HepG2 (cell line): ENCODE results near the gene OAS2. TPM values are rescaled to one million over a fixed set of nuclear protein-coding genes. Genes with fewer than 3 reads are reported as not detected.
A peak's percentile ranks its signal among the peaks of the same experiment; 100 is the strongest.

Source experiments
- ATAD3A ChIP-seq: sonication (generic); formaldehyde crosslinking; IDR thresholded peaks from 2 replicates; pipeline ENCODE4 v1.4.0; 2020; ENCODE audit warnings: missing genetic modification reagents
- GABPB1 ChIP-seq: IDR thresholded peaks from 2 replicates; pipeline ENCODE4 v1.6.1; 2016; ENCODE audit warnings: mild to moderate bottlenecking, missing genetic modification reagents, moderate library complexity, missing compliant biosample characterization
- IKZF4 ChIP-seq: sonication (generic); formaldehyde crosslinking; IDR thresholded peaks from 2 replicates; pipeline ENCODE4 v1.5.1; 2020; ENCODE audit warnings: borderline replicate concordance, mild to moderate bottlenecking, low read depth, missing genetic modification reagents; ENCODE audit errors: not compliant biosample characterization
- IRF9 ChIP-seq: sonication (generic); formaldehyde crosslinking; IDR thresholded peaks from 2 replicates; pipeline ENCODE4 v1.8.0; 2022; ENCODE audit warnings: missing genetic modification reagents, mild to moderate bottlenecking, borderline replicate concordance
- MAFG ChIP-seq: sonication (generic); formaldehyde crosslinking; IDR thresholded peaks from 2 replicates; pipeline ENCODE4 v1.5.1; 2020; ENCODE audit warnings: mild to moderate bottlenecking, missing genetic modification reagents
- MIER3 ChIP-seq: IDR thresholded peaks from 2 replicates; pipeline ENCODE4 v1.6.1; 2016; ENCODE audit warnings: missing compliant biosample characterization, borderline replicate concordance
- NCOR1 ChIP-seq: fragments of 200-600 bp; sonication (generic); IDR thresholded peaks from 2 replicates; pipeline ENCODE4 v1.7.0; 2017; ENCODE audit warnings: antibody characterized with exemption, low read length, borderline replicate concordance
- SKI ChIP-seq: fragments of 450-650 bp; IDR thresholded peaks from one replicate; pipeline ENCODE4 v1.6.1; 2018; ENCODE audit warnings: mild to moderate bottlenecking; ENCODE audit not compliant: partially characterized antibody
- TCF12 ChIP-seq, 2 experiments: fragments of 450-650 bp in 1 of 2; sonication (generic) in 1 of 2; formaldehyde crosslinking in 1 of 2; IDR thresholded peaks; 2 replicates each; pipeline versions ENCODE4 v1.6.1 to v1.8.0; 2017 to 2022; ENCODE audit warnings: antibody characterized with exemption in 1 of 2, mild to moderate bottlenecking in 1 of 2, missing genetic modification reagents in 1 of 2, moderate library complexity in 1 of 2
- TFDP1 ChIP-seq: IDR thresholded peaks from 2 replicates; pipeline ENCODE4 v1.6.1; 2016; ENCODE audit warnings: missing compliant biosample characterization, missing genetic modification reagents, borderline replicate concordance
- UBTF ChIP-seq: sonication (generic); formaldehyde crosslinking; IDR thresholded peaks from 2 replicates; pipeline ENCODE4 v1.4.0; 2020; ENCODE audit warnings: mild to moderate bottlenecking, missing genetic modification reagents
- ZNF12 ChIP-seq: sonication (generic); formaldehyde crosslinking; IDR thresholded peaks from 2 replicates; pipeline ENCODE4 v1.5.0; 2020; ENCODE audit warnings: missing genetic modification reagents
- ZNF564 ChIP-seq: sonication (generic); formaldehyde crosslinking; IDR thresholded peaks from 2 replicates; pipeline ENCODE4 v1.8.1; 2023; ENCODE audit warnings: mild to moderate bottlenecking, missing genetic modification reagents
- ZNF878 ChIP-seq: sonication (generic); formaldehyde crosslinking; IDR thresholded peaks from 2 replicates; pipeline ENCODE4 v1.8.1; 2023; ENCODE audit warnings: mild to moderate bottlenecking, missing genetic modification reagents, moderate library complexity
- polyA plus RNA-seq, 8 experiments: library from polyadenylated mRNA; depleted of rRNA in 3 of 8; stranded (reverse) in 7 of 8; unstranded in 1 of 8; fragments of >200 nt; fragmentation: Illumina TruSeq in 4 of 8; extraction: Trizol in 4 of 8; gene quantifications; 2 replicates each; pipeline versions ENCODE4 v1.2.1 to v1.2.3, GENCODE V29; 2011 to 2016; ENCODE audit warnings: low read depth in 4 of 8, missing spikeins in 1 of 8, mixed read lengths in 1 of 8; ENCODE audit not compliant: insufficient read depth in 1 of 8
- total RNA-seq, 5 experiments: library from RNA; depleted of rRNA; stranded (reverse); fragments of >200 nt; fragmentation: Illumina TruSeq; extraction: Trizol; gene quantifications; 2 replicates each; pipeline ENCODE4 v1.2.3, GENCODE V29; 2016; ENCODE audit warnings: low read depth in 1 of 5
- TF ChIP-seq, protein P1 (sequence below): sonication (generic); formaldehyde crosslinking; IDR thresholded peaks from 2 replicates; pipeline ENCODE4 v1.4.0; 2020; ENCODE audit warnings: missing genetic modification reagents
- TF ChIP-seq, protein P2 (sequence below): IDR thresholded peaks from 2 replicates; pipeline ENCODE4 v1.6.1; 2016; ENCODE audit warnings: missing genetic modification reagents, missing compliant biosample characterization

The OAS2 gene
- total and polyA plus RNA-seq, 2 of the 13 experiments (the other 11 are each of a cell fraction or from before 2014, with no cell fraction given) = 0.05 to 0.24 TPM

- peak; percentile 32 for TF ChIP-seq SKI
- no peak; the same call in 1 of the 2 replicates for TF ChIP-seq ZNF564 (CRISPR knock-in tag)
- peak; percentile 39; the same call in 1 of the 2 replicates for TF ChIP-seq MIER3
- TF ChIP-seq ATAD3A (CRISPR knock-in tag) = no peak
- no peak for TF ChIP-seq MAFG
- no peak; the same call in 1 of the 2 replicates for TF ChIP-seq IRF9 (CRISPR knock-in tag)
- TF ChIP-seq UBTF (CRISPR knock-in tag) = peak; percentile 67
- TF ChIP-seq, protein P1, sequence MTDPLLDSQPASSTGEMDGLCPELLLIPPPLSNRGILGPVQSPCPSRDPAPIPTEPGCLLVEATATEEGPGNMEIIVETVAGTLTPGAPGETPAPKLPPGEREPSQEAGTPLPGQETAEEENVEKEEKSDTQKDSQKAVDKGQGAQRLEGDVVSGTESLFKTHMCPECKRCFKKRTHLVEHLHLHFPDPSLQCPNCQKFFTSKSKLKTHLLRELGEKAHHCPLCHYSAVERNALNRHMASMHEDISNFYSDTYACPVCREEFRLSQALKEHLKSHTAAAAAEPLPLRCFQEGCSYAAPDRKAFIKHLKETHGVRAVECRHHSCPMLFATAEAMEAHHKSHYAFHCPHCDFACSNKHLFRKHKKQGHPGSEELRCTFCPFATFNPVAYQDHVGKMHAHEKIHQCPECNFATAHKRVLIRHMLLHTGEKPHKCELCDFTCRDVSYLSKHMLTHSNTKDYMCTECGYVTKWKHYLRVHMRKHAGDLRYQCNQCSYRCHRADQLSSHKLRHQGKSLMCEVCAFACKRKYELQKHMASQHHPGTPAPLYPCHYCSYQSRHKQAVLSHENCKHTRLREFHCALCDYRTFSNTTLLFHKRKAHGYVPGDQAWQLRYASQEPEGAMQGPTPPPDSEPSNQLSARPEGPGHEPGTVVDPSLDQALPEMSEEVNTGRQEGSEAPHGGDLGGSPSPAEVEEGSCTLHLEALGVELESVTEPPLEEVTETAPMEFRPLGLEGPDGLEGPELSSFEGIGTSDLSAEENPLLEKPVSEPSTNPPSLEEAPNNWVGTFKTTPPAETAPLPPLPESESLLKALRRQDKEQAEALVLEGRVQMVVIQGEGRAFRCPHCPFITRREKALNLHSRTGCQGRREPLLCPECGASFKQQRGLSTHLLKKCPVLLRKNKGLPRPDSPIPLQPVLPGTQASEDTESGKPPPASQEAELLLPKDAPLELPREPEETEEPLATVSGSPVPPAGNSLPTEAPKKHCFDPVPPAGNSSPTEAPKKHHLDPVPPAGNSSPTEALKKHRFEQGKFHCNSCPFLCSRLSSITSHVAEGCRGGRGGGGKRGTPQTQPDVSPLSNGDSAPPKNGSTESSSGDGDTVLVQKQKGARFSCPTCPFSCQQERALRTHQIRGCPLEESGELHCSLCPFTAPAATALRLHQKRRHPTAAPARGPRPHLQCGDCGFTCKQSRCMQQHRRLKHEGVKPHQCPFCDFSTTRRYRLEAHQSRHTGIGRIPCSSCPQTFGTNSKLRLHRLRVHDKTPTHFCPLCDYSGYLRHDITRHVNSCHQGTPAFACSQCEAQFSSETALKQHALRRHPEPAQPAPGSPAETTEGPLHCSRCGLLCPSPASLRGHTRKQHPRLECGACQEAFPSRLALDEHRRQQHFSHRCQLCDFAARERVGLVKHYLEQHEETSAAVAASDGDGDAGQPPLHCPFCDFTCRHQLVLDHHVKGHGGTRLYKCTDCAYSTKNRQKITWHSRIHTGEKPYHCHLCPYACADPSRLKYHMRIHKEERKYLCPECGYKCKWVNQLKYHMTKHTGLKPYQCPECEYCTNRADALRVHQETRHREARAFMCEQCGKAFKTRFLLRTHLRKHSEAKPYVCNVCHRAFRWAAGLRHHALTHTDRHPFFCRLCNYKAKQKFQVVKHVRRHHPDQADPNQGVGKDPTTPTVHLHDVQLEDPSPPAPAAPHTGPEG (CRISPR knock-in tag) = no peak; the same call in 1 of the 2 replicates
- TF ChIP-seq, protein P2, sequence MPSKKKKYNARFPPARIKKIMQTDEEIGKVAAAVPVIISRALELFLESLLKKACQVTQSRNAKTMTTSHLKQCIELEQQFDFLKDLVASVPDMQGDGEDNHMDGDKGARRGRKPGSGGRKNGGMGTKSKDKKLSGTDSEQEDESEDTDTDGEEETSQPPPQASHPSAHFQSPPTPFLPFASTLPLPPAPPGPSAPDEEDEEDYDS = peak; percentile 32; the same call in 1 of the 2 replicates
- TF ChIP-seq IKZF4 (CRISPR knock-in tag) = no peak
- peak; percentile 85; the same call in 1 of the 2 replicates for TF ChIP-seq TFDP1 (CRISPR knock-in tag)
- TF ChIP-seq NCOR1 = no peak
- TF ChIP-seq ZNF12 (CRISPR knock-in tag) = no peak
- no peak for TF ChIP-seq ZNF878 (CRISPR knock-in tag)
- peak; percentile 85 for TF ChIP-seq GABPB1
- no peak for TF ChIP-seq TCF12 (IDR thresholded peaks at IDR 0.05)
- TF ChIP-seq TCF12 (CRISPR knock-in tag; IDR thresholded peaks at IDR 0.05) = peak; percentile 27; the same call in 1 of the 2 replicates
Measured at GRCh38 chr12:112937741-112938719, 40.3 kb upstream of the OAS2 start, which contains the start of gene OAS3 (continued).
